ENCODE results near the gene SOCS6. TPM values are rescaled to one million over a fixed set of nuclear protein-coding genes. Genes with fewer than 3 reads are reported as not detected.

The SOCS6 gene
- total and polyA plus RNA-seq, 2 of the 13 experiments (the other 11 are each of a cell fraction or from before 2014, with no cell fraction given), result 18.6 to 38.3 TPM

DNA sequence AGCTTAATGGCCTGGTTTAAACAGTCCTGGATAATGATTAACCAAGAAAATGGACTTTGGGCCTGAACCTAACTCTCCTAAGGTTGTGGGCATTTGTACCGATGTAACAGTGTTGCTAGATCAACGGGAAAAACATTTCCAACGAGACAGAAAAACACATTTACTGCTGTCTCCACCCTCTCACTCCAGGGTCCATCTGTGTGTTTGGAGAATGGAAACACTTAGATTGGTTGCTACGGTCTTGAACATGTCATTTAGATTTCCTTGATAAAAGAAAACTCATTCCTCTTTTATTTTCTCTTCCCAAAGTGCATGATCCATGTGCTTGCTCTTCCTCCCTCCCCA is 88.0 kb downstream of the SOCS6 start (continued):
- TF ChIP-seq, protein P1, sequence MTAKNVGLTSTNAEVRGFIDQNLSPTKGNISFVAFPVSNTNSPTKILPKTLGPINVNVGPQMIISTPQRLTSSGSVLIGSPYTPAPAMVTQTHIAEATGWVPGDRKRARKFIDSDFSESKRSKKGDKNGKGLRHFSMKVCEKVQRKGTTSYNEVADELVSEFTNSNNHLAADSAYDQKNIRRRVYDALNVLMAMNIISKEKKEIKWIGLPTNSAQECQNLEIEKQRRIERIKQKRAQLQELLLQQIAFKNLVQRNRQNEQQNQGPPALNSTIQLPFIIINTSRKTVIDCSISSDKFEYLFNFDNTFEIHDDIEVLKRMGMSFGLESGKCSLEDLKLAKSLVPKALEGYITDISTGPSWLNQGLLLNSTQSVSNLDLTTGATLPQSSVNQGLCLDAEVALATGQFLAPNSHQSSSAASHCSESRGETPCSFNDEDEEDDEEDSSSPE (CRISPR knock-in tag; IDR thresholded peaks at IDR 0.05), result no peak
- TF ChIP-seq, protein P2, sequence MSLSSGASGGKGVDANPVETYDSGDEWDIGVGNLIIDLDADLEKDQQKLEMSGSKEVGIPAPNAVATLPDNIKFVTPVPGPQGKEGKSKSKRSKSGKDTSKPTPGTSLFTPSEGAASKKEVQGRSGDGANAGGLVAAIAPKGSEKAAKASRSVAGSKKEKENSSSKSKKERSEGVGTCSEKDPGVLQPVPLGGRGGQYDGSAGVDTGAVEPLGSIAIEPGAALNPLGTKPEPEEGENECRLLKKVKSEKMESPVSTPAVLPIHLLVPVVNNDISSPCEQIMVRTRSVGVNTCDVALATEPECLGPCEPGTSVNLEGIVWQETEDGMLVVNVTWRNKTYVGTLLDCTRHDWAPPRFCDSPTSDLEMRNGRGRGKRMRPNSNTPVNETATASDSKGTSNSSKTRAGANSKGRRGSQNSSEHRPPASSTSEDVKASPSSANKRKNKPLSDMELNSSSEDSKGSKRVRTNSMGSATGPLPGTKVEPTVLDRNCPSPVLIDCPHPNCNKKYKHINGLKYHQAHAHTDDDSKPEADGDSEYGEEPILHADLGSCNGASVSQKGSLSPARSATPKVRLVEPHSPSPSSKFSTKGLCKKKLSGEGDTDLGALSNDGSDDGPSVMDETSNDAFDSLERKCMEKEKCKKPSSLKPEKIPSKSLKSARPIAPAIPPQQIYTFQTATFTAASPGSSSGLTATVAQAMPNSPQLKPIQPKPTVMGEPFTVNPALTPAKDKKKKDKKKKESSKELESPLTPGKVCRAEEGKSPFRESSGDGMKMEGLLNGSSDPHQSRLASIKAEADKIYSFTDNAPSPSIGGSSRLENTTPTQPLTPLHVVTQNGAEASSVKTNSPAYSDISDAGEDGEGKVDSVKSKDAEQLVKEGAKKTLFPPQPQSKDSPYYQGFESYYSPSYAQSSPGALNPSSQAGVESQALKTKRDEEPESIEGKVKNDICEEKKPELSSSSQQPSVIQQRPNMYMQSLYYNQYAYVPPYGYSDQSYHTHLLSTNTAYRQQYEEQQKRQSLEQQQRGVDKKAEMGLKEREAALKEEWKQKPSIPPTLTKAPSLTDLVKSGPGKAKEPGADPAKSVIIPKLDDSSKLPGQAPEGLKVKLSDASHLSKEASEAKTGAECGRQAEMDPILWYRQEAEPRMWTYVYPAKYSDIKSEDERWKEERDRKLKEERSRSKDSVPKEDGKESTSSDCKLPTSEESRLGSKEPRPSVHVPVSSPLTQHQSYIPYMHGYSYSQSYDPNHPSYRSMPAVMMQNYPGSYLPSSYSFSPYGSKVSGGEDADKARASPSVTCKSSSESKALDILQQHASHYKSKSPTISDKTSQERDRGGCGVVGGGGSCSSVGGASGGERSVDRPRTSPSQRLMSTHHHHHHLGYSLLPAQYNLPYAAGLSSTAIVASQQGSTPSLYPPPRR (CRISPR knock-in tag; IDR thresholded peaks at IDR 0.05; ENCODE audit: borderline replicate concordance), result no peak; the same call in 1 of the 2 replicates
- TF ChIP-seq MAFG (CRISPR knock-in tag; IDR thresholded peaks at IDR 0.05), result no peak
- no peak for TF ChIP-seq BRCA1 (CRISPR knock-in tag; IDR thresholded peaks at IDR 0.05)
- no peak for TF ChIP-seq ZNF773 (CRISPR knock-in tag; IDR thresholded peaks at IDR 0.05; ENCODE audit: borderline replicate concordance)
- TF ChIP-seq ZBTB20 (CRISPR knock-in tag; IDR thresholded peaks at IDR 0.05; ENCODE audit: borderline replicate concordance, low read depth), result peak; percentile 75; the same call in 1 of the 2 replicates
- TF ChIP-seq ZNF143 (CRISPR knock-in tag; IDR thresholded peaks at IDR 0.05), result no peak
- no peak for TF ChIP-seq JDP2 (CRISPR knock-in tag; IDR thresholded peaks at IDR 0.05; ENCODE audit: borderline replicate concordance)
- TF ChIP-seq ZFP90 (CRISPR knock-in tag; IDR thresholded peaks at IDR 0.05; ENCODE audit: borderline replicate concordance), result no peak
- no peak for TF ChIP-seq SP2 (CRISPR knock-in tag; IDR thresholded peaks at IDR 0.05)
- TF ChIP-seq ZNF275 (CRISPR knock-in tag; IDR thresholded peaks at IDR 0.05; ENCODE audit: borderline replicate concordance), result no peak
- TF ChIP-seq, protein P3, sequence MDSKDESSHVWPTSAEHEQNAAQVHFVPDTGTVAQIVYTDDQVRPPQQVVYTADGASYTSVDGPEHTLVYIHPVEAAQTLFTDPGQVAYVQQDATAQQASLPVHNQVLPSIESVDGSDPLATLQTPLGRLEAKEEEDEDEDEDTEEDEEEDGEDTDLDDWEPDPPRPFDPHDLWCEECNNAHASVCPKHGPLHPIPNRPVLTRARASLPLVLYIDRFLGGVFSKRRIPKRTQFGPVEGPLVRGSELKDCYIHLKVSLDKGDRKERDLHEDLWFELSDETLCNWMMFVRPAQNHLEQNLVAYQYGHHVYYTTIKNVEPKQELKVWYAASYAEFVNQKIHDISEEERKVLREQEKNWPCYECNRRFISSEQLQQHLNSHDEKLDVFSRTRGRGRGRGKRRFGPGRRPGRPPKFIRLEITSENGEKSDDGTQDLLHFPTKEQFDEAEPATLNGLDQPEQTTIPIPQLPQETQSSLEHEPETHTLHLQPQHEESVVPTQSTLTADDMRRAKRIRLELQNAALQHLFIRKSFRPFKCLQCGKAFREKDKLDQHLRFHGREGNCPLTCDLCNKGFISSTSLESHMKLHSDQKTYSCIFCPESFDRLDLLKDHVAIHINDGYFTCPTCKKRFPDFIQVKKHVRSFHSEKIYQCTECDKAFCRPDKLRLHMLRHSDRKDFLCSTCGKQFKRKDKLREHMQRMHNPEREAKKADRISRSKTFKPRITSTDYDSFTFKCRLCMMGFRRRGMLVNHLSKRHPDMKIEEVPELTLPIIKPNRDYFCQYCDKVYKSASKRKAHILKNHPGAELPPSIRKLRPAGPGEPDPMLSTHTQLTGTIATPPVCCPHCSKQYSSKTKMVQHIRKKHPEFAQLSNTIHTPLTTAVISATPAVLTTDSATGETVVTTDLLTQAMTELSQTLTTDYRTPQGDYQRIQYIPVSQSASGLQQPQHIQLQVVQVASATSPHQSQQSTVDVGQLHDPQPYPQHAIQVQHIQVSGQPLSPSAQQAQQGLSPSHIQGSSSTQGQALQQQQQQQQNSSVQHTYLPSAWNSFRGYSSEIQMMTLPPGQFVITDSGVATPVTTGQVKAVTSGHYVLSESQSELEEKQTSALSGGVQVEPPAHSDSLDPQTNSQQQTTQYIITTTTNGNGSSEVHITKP (CRISPR knock-in tag; IDR thresholded peaks at IDR 0.05; ENCODE audit: low read depth), result no peak
- no peak for TF ChIP-seq KLF11 (CRISPR knock-in tag; IDR thresholded peaks at IDR 0.05)
- TF ChIP-seq KMT2A (CRISPR knock-in tag; IDR thresholded peaks at IDR 0.05), result no peak
- TF ChIP-seq E2F1 (CRISPR knock-in tag; IDR thresholded peaks at IDR 0.05), result no peak
- TF ChIP-seq MZF1 (CRISPR knock-in tag; IDR thresholded peaks at IDR 0.05; ENCODE audit: borderline replicate concordance), result no peak
- TF ChIP-seq REPIN1 (CRISPR knock-in tag; IDR thresholded peaks at IDR 0.05; ENCODE audit: borderline replicate concordance, low read depth), result 0 out of 2 replicates have a peak, but pooled peaks have one; percentile 6
- no peak; the same call in none of the 2 replicates for TF ChIP-seq ZSCAN29 (CRISPR knock-in tag; conservative IDR thresholded peaks at IDR 0.05)

All from HepG2 (cell line).